HG03039 (cell line): Measurements from ENCODE around the gene PRKAA2.
"Not testable (repeated sequence)": the region's sequence is repeated elsewhere in the genome, so short reads cannot be mapped to it uniquely, and the experiment has no call there.

Experiments
- ATAC-seq: cut with Tn5 transposase; IDR thresholded peaks from one replicate; pipeline ENCODE4 v1.9.1; 2021; ENCODE audit warnings: mild to moderate bottlenecking, moderate library complexity; ENCODE audit not compliant: unreplicated experiment

Gene PRKAA2

GRCh38 chr1:56644919-56645676 is at the start of gene PRKAA2:
Gene PRKAA2, plus strand, starts transcription at chr1:56645314. Its CDS starts 74 bp downstream, at chr1:56645388.
- ATAC-seq, result no peak

GRCh38 chr1:56595397-56596191 is 49.5 kb upstream of the PRKAA2 start:
- ATAC-seq, result not testable (repeated sequence)

GRCh38 chr1:56610097-56610496 is 35.0 kb upstream of the PRKAA2 start:
- ATAC-seq, result not testable (repeated sequence)

GRCh38 chr1:56610770-56611169 is 34.3 kb upstream of the PRKAA2 start:
- ATAC-seq, result not testable (repeated sequence)

- no peak for ATAC-seq
These were observed 28.0 kb upstream of the PRKAA2 start for GRCh38 chr1:56617141-56617540.

DNA sequence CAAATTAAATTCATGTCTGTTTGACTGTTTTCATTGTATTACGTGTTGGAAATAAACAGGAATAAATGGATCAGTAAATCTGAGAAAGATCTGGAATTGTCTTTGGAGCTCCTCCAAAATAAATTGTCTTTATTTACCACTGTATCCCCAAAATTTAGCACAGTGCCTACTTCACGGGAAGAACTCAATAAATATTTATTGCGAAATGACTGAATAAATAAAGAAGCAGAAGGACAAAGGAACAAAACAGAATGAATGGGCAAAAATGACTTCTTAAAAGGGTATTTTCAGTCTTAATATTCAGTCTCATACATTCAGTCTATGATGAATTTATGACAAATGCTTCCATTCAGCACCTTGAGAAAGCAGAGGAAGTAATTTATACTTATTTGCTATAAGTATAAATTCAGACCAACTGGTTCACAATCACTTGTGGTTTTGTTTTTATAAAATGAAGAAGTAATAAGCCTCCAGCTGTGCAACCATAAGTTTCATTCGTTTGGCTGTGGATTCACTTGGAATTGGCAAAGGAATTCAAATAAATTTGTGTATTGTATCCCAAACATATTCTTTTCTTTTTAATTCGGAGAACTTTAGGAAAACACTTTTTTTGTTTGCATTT is 19.2 kb upstream of the PRKAA2 start:
- no peak for ATAC-seq

DNA sequence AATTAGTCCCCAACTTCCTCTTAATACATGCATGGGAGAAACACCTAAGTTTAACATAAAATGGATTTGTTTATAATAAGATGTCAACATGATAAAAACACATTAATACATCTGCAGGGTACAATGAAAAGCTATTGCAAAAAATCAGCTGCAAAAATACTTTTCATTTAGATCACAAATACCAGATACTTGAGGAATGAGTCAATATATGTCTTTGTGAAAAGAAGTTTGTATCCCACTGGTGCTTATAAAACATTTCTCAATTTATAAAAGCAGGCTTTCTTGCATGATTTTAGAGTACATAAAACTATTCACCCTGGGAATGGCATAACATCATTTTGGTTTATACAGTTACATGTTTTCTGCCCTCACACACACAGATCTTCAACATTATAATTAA is 18.6 kb upstream of the PRKAA2 start:
- no peak for ATAC-seq

DNA sequence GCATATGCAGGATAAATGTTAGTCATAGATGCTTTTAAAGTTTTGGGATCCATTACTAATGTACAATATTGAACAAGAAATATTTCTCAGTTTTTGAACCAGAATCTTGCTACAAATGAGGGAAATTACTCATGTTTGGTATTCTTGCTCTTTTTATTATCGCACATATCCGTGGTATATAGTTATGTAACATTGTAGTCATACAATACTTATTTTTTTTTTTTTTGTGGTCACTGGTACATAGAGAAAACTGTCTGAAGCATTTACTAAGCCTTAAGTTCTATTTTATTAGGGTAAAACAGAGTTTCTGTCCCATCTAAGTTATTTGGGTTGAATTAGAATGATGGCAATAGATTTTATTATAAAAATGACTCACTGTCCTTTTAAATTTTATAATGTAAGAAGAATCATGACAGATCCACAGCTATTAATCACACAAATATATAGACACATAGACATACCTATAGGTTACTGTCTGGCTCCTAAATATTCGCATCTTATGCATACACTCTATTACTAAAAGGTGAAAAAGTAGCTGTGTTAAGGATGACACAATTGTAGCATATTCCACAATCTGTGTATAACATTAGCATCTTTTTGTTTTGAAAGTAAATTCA is 18.0 kb upstream of the PRKAA2 start:
- no peak for ATAC-seq

DNA sequence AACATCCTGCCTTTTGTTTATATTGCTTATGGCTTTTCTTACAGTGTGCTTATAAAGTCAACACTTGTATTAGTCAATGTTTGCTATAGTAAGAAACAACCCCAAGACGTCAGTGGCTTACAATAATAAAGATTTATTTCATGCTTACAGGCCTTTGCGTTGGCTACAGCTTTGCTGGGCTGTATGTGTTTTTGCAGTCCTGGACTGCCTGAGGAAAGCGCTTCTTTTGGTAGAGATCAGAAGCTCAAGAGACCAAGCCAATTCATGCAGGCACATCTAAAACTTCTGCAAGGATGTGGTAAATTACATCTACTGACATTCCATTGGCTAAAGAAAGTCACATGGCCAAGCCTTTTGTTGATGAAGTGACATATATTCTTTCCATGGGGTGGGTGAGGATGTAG is 17.5 kb upstream of the PRKAA2 start:
- no peak for ATAC-seq

- no peak for ATAC-seq
These were observed 14.3 kb upstream of the PRKAA2 start for GRCh38 chr1:56630786-56631185.

DNA sequence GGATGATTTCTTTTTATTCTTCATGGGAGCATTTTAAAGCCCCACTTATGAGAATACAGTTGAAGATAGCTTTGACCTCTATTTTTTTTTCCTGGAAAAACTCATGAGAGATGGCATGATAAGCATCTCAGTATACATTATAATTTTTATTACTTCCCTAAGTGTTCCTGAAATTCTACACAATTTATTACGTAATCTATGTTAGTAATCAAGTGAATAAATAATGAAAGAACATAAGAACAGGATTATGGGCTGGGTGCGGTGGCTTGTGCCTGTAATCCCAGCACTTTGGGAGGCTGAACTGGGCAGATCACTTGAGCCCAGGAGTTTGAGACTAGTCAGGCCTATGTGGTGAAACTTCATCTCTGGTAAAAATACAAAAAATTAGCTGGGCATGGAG is 13.2 kb upstream of the PRKAA2 start:
- ATAC-seq, result no peak

DNA sequence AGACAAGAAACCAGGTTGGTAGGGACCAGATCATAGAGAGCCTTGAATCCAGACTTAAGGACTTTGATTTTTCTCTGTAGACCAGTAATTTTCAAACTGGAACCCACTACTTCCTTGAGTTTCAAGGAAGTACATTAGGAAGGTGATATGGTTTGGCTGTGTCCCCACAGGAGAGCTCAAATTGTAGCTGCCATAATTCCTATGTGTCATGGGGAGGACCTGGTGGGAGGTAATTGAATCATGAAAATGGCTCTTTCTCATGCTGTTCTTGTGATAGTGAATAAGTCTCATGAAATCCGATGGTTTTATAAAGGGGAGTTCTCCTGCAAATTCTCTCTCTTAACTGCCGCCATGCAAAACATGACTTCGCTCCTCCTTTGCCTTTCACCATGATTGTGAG is 10.1 kb upstream of the PRKAA2 start:
- ATAC-seq, result no peak

GRCh38 chr1:56638248-56638647 is 6.9 kb upstream of the PRKAA2 start:
- ATAC-seq, result no peak

GRCh38 chr1:56639211-56639610 is 5.9 kb upstream of the PRKAA2 start:
- no peak for ATAC-seq

DNA sequence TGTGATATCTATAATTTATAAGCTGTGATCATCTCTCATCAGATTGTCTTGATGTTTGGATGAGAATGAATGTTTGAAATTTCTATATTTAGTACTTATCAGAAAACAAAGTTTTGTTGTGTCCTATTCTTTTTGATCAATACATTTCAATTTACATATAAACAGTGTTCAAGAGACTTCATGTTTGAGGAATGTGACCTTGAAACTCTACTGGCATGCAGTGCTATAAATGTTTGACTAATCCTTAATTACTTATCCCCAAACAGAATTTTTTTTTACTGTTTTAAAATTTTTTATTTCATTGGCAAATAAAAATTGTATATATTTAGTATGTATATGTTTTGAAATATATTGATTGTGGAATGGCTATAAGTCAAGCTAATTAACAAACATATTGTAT is 1.5 kb upstream of the PRKAA2 start:
- ATAC-seq, result no peak

DNA sequence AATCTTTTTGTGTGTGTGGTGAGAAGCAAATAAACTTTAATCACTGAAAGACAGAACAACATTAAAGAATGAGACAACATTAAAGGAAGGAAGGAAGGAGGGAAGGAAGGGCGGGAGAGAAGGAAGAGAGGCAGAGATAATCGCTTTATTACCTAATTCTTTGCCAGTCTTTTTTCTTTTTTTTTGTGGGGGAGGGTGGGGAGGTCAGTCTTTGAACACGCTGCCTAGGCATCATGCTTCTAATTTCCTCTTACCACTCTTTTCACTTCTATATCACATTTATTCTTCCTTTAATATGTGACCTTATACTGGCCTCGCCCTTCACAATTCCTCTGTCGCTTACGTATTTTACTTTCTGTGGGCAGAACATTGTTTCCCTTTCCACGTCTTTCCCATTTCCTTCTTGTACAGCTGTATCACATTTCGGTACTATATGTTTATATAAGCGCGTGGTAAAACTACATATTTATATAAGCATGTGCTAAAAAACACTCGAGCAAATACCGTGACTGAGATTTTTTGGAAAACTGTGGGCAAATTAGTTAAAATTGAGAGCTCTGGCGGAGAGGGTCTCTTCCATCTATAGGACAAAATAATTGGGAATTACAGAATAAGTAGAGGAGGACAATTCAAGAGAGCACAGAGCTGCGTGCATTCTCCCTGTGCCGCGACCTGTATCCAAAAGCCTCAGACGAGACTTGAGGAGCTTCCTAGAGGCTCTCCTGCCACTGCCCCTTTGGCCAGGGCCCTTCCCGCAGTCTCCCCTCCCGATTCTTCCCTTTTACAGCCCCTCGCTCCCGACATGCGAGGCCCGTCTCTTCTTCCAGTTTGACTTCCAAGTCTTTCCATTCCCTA is 823 bp upstream of the PRKAA2 start:
- ATAC-seq, result no peak

DNA sequence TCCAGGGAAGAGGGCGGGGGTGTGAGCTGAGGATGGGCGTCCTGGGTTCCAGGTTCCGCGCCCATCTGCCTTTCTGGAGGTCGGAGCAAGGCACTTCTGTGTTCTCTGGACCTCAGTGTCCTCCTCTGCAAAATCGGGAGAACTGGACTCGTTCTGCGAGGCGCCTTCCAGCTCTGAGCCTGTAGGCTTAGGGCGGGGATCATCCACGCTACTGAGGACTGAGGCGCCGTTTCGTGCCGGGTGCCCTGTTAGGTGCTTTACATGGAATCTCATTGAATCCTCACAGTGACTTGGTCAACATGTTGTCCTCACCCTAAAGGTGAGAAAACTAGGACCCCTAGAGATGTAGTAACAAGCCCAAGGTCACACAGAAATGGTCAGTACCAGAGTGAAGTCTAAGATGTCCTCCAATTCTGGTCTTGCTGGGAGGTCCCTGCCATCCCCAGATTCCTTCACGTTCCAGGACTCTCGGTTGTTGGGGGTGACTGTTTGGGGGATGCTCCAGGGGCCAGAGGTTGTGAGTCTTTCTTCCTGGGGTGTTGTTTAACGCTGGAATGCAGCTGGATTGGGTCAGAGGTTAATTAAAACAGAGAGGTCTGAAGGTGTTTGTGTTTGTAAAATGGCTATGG is 677 bp downstream of the PRKAA2 start:
- no peak for ATAC-seq

DNA sequence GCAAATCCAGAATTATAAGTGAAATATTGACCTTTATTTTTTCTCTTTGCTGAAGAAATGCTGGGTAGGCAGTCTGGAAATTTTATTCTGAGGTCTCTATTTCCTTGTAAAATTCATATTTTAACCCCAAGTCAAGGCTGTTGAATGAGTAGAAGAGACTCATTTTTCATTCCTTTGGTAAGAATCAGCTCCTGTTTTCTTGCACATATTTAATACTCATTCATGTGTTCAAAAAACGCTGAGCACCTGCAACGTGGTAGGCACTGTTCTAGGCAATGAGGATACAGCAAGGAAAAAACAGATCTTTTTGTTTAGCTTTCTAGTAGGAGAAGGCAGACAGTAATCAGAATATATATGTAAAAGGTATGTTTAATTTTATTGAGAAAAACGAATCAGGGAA is 1.5 kb downstream of the PRKAA2 start:
- no peak for ATAC-seq

DNA sequence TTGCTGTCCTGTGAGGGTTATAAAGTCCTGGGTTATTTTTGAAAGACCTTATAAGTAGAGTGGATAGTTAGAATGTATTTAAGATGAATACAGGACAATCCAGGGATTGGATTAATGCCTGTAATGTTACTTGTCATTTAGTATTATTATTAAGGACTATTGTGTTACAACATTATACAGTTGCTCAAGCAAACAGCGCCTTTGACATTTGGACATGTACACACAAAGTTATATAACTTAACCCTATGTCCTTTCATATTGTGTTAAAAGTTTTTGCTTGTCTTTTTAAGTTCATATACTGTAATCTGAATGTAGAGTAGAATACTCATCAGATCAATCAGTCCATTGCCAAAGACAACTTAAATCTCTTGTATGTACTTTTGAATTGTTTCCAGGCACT is 2.0 kb downstream of the PRKAA2 start:
- no peak for ATAC-seq

DNA sequence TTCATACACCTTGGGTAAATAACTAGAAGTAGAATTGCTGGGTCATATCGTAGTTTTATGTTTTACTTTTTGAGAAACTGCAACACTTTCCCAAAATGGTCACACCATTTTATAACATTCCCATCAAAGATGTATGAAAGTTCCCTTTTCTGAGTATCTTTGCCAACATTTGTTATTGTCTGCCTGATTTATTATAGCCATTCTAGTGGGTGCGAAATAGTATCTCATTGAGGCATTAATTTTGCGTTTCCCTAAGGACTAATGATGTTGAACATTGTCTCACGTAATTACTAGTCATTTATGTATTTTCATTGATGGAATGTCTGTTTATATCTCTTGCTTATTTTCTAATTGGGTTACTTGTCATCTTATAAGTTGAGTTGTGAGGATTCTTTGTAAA is 3.4 kb downstream of the PRKAA2 start:
- no peak for ATAC-seq
